PFSK-1 (cell line): ENCODE data around the gene CTSH.

Source experiments
- POLR2AphosphoS5 ChIP-seq: IDR thresholded peaks from 2 replicates; pipeline ENCODE4 v1.6.1; 2012; ENCODE audit warnings: low read depth, mild to moderate bottlenecking, control low read depth, low read length, moderate library complexity
- TF ChIP-seq, protein P1 (sequence below), 2 experiments: IDR thresholded peaks; 2 replicates each; pipeline versions ENCODE4 v1.6.1 to v1.8.0; 2011 to 2012; ENCODE audit warnings: low read depth in 2 of 2, low read length in 2 of 2, control low read depth in 1 of 2, inconsistent platforms in 1 of 2, mild to moderate bottlenecking in 1 of 2, moderate library complexity in 1 of 2; ENCODE audit not compliant: insufficient read depth in 1 of 2

- TF ChIP-seq POLR2AphosphoS5 = no peak
- TF ChIP-seq, protein P1, sequence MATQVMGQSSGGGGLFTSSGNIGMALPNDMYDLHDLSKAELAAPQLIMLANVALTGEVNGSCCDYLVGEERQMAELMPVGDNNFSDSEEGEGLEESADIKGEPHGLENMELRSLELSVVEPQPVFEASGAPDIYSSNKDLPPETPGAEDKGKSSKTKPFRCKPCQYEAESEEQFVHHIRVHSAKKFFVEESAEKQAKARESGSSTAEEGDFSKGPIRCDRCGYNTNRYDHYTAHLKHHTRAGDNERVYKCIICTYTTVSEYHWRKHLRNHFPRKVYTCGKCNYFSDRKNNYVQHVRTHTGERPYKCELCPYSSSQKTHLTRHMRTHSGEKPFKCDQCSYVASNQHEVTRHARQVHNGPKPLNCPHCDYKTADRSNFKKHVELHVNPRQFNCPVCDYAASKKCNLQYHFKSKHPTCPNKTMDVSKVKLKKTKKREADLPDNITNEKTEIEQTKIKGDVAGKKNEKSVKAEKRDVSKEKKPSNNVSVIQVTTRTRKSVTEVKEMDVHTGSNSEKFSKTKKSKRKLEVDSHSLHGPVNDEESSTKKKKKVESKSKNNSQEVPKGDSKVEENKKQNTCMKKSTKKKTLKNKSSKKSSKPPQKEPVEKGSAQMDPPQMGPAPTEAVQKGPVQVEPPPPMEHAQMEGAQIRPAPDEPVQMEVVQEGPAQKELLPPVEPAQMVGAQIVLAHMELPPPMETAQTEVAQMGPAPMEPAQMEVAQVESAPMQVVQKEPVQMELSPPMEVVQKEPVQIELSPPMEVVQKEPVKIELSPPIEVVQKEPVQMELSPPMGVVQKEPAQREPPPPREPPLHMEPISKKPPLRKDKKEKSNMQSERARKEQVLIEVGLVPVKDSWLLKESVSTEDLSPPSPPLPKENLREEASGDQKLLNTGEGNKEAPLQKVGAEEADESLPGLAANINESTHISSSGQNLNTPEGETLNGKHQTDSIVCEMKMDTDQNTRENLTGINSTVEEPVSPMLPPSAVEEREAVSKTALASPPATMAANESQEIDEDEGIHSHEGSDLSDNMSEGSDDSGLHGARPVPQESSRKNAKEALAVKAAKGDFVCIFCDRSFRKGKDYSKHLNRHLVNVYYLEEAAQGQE (IDR thresholded peaks at IDR 0.05; ENCODE audit: insufficient read depth in 1 of 2, low read depth in 2 of 2, low read length in 2 of 2) = no peak
Measured at GRCh38 chr15:78872155-78872971, 72.5 kb downstream of the CTSH start, which contains the start of gene MORF4L1.
